Body of pancreas (tissue), 4 donors: ENCODE measurements around the gene FBXL7. TPM values are rescaled to one million over a fixed set of nuclear protein-coding genes. Genes with fewer than 3 reads are reported as not detected.

Source experiments
- ATAC-seq: fragments of 150-250 bp; one replicate; pipeline ENCODE4 v1.9.1; 2016
- DNase-seq, 4 donors: peaks; one replicate each; pipeline ENCODE4 v3.0.0-alpha.2; 2019
- H3K27ac ChIP-seq, 4 donors: fragments of 200-600 bp; sonication (generic); 1 replicate in 3 of 4; 2 replicates in 1 of 4; pipeline versions ENCODE4 v1.5.1 to v1.6.1; 2016 to 2019; ENCODE audit warnings: mild to moderate bottlenecking in 1 of 4, mixed read lengths in 1 of 4, moderate library complexity in 1 of 4
- H3K27me3 ChIP-seq, 2 donors: fragments of 200-600 bp; sonication (generic); one replicate each; pipeline ENCODE4 v1.6.0; 2016; ENCODE audit warnings: mild to moderate bottlenecking in 1 of 2
- H3K36me3 ChIP-seq, 2 donors: fragments of 200-600 bp; sonication (generic); replicated peaks in 1 of 2; 2 replicates each; pipeline ENCODE4 v1.5.1; 2016; ENCODE audit warnings: low read depth in 2 of 2; ENCODE audit not compliant: insufficient read depth in 1 of 2
- H3K4me1 ChIP-seq: fragments of 200-600 bp; sonication (generic); one replicate; pipeline ENCODE4 v1.6.0; 2016
- H3K4me3 ChIP-seq, 2 donors: fragments of 200-600 bp; sonication (generic); 1 replicate in 1 of 2; 2 replicates in 1 of 2; pipeline ENCODE4 v1.5.1; 2016 to 2019
- H3K9me3 ChIP-seq, 3 donors: fragments of 200-600 bp; sonication (generic); 1 replicate in 2 of 3; 2 replicates in 1 of 3; pipeline ENCODE4 v1.5.1; 2016
- CTCF ChIP-seq, 7 experiments: fragments of 450-650 bp in 4 of 7; fragments of 200-600 bp in 3 of 7; sonication (generic) in 3 of 7; IDR thresholded peaks; one replicate each; pipeline ENCODE4 v1.5.1; 2016 to 2019; ENCODE audit warnings: antibody characterized with exemption in 7 of 7
- POLR2A ChIP-seq, 3 donors: fragments of 450-650 bp; IDR thresholded peaks; one replicate each; pipeline ENCODE4 v1.6.1; 2016; ENCODE audit warnings: antibody characterized with exemption in 3 of 3, mild to moderate bottlenecking in 2 of 3
- WGBS, 2 donors: methylation state at CpG; one replicate each; pipeline ENCODE4 v1.1.5; 2017; 5-methylcytosine and 5-hydroxymethylcytosine counted together
- intact Hi-C: fragments of 100-400 bp; cut with DNase I; formaldehyde crosslinking; loops from one replicate; pipeline ENCODE4 v1.15.1; 2023
- total RNA-seq, 2 donors: library from RNA; depleted of rRNA; stranded (reverse); fragments of >200 nt; gene quantifications; one replicate each; pipeline ENCODE4 v1.1.0, GENCODE V29; 2016

FBXL7 gene
- total RNA-seq, 2 donors from 2014 or later: 3.1 to 4.0 TPM

- 31 to 39% methylated on average over 1 of the region's 1 CpG for WGBS, 2 donors
These were observed 40.8 kb upstream of the FBXL7 start for GRCh38 chr5:15459200-15459599.

GRCh38 chr5:15463231-15463980, 36.6 kb upstream of the FBXL7 start:
- 42 to 49% methylated on average over 3 of the region's 3 CpGs for WGBS, 2 donors
- intact Hi-C loops: no loop called here
- TF ChIP-seq POLR2A (IDR thresholded peaks at IDR 0.05) (no peak), CTCF (IDR thresholded peaks at IDR 0.05) (no peak)
- H3K27ac ChIP-seq: no peak overlapping the region
- H3K4me3 ChIP-seq: no peak overlapping the region
- no peaks in the 10 kb centered on the region for H3K4me1 ChIP-seq
- H3K36me3 ChIP-seq: no peaks in the 10 kb centered on the region
- no peaks in the 10 kb centered on the region for H3K27me3 ChIP-seq
- DNase-seq: no peak
- ATAC-seq: no peak
- H3K9me3 ChIP-seq: no peaks in the 10 kb centered on the region

More at GRCh38 chr5:15459200-15459599, 40.8 kb upstream of the FBXL7 start:
- ATAC-seq (no peak), DNase-seq (no peak)
- intact Hi-C loops: no loop called here
- no peak overlapping the region for H3K4me3 ChIP-seq
- no peak overlapping the region for H3K27ac ChIP-seq
- H3K27me3 ChIP-seq: no peaks in the 10 kb centered on the region
- no peaks in the 10 kb centered on the region for H3K9me3 ChIP-seq
- no peaks in the 10 kb centered on the region for H3K36me3 ChIP-seq
- no peaks in the 10 kb centered on the region for H3K4me1 ChIP-seq
- TF ChIP-seq POLR2A (IDR thresholded peaks at IDR 0.05) (no peak), CTCF (IDR thresholded peaks at IDR 0.05) (no peak)

DNA sequence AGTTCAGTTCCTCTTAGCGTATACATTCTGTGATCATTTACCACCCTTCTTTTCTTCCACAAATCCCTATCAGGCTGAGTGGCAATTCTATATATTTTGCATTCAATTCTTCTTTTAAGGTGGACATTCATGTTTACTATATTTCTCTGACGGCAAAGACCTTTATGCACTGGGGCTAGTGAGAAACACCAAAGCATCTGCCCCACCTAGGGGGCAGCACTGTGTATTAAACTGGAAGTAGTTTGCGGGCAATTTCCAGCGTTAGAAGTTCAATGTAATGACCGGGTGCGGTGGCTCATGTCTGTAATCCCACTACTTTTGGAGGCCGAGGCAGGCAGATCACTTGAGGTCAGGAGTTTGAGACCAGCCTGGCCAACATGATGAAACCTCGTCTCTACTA, 27.9 kb upstream of the FBXL7 start:
- Histone ChIP-seq H3K27ac (no peak overlapping the region), H3K4me3 (no peak overlapping the region), H3K9me3 (no peaks in the 10 kb centered on the region), H3K27me3 (no peaks in the 10 kb centered on the region), H3K4me1 (no peaks in the 10 kb centered on the region), H3K36me3 (no peaks in the 10 kb centered on the region)
- ATAC-seq (no peak), DNase-seq (no peak)
- TF ChIP-seq POLR2A (IDR thresholded peaks at IDR 0.05) (no peak), CTCF (IDR thresholded peaks at IDR 0.05) (no peak)
- WGBS, 2 donors: 80 to 88% methylated on average over 8 of the region's 8 CpGs
- intact Hi-C loops: no loop called here

- no peaks in the 10 kb centered on the region for H3K27me3 ChIP-seq
- TF ChIP-seq CTCF (IDR thresholded peaks at IDR 0.05) (no peak), POLR2A (IDR thresholded peaks at IDR 0.05) (no peak)
- no peaks in the 10 kb centered on the region for H3K9me3 ChIP-seq
- DNase-seq (no peak), ATAC-seq (no peak)
- intact Hi-C loops: no loop called here
- no peak overlapping the region for H3K4me3 ChIP-seq
- no peaks in the 10 kb centered on the region for H3K36me3 ChIP-seq
- no peaks in the 10 kb centered on the region for H3K4me1 ChIP-seq
- H3K27ac ChIP-seq: no peak overlapping the region
These were observed 25.7 kb upstream of the FBXL7 start for GRCh38 chr5:15474143-15474719.

GRCh38 chr5:15475367-15475766, 24.6 kb upstream of the FBXL7 start:
- WGBS, 2 donors: 67 to 75% methylated on average over 7 of the region's 7 CpGs
- Histone ChIP-seq H3K27me3 (no peaks in the 10 kb centered on the region), H3K4me3 (no peak overlapping the region), H3K36me3 (no peaks in the 10 kb centered on the region), H3K27ac (no peak overlapping the region), H3K4me1 (no peaks in the 10 kb centered on the region), H3K9me3 (no peaks in the 10 kb centered on the region)
- ATAC-seq: no peak
- no peak for TF ChIP-seq POLR2A (IDR thresholded peaks at IDR 0.05)
- TF ChIP-seq CTCF (IDR thresholded peaks at IDR 0.05): no peak
- intact Hi-C loops: no loop called here
- DNase-seq: no peak
